CD4-positive, alpha-beta T cell treated with Interleukin-4 for 4 hours (primary cell): ENCODE measurements around the gene CCL27.

Experiments used
- DNase-seq: peaks from one replicate; pipeline ENCODE4 v3.0.0-alpha.2; 2020

The CCL27 gene

GRCh38 chr9:34662526-34663302, at the start of gene CCL27:
CCL27 (minus strand) TSS chr9:34662657; CDS start chr9:34662633, 24 bp downstream.
- DNase-seq = peak; percentile 74

GRCh38 chr9:34712140-34712539, 49.7 kb upstream of the CCL27 start:
- DNase-seq = no peak

GRCh38 chr9:34710023-34710422, 47.6 kb upstream of the CCL27 start, which contains the start of gene CCL21:
CCL21 (minus strand) TSS chr9:34710136; CDS start chr9:34710066, 70 bp downstream.
- no peak for DNase-seq

GRCh38 chr9:34709196-34709978, 46.9 kb upstream of the CCL27 start:
- no peak for DNase-seq

GRCh38 chr9:34707130-34707529, 44.7 kb upstream of the CCL27 start:
- DNase-seq = no peak

GRCh38 chr9:34701769-34702736, 39.6 kb upstream of the CCL27 start:
- peak; percentile 78 for DNase-seq

GRCh38 chr9:34701023-34701768, 38.7 kb upstream of the CCL27 start:
- DNase-seq = peak; percentile 68

GRCh38 chr9:34694811-34695210, 32.4 kb upstream of the CCL27 start:
- no peak for DNase-seq

GRCh38 chr9:34693560-34693959, 31.1 kb upstream of the CCL27 start:
- DNase-seq = no peak

GRCh38 chr9:34691936-34692315, 29.5 kb upstream of the CCL27 start:
- no peak for DNase-seq

- DNase-seq = no peak
Observed at GRCh38 chr9:34690983-34691935, 28.8 kb upstream of the CCL27 start, which contains the start of gene CCL19. CCL19 (minus strand) TSS chr9:34691276; CDS start chr9:34691139, 137 bp downstream.

- no peak for DNase-seq
Observed at GRCh38 chr9:34689512-34689911, 27.1 kb upstream of the CCL27 start.

GRCh38 chr9:34689116-34689470, 26.6 kb upstream of the CCL27 start:
- DNase-seq = no peak

GRCh38 chr9:34688329-34689115, 26.1 kb upstream of the CCL27 start:
- no peak for DNase-seq

- no peak for DNase-seq
Observed at GRCh38 chr9:34687276-34688030, 25.0 kb upstream of the CCL27 start.

GRCh38 chr9:34686732-34687131, 24.3 kb upstream of the CCL27 start:
- no peak for DNase-seq

GRCh38 chr9:34686231-34686630, 23.8 kb upstream of the CCL27 start:
- no peak for DNase-seq

GRCh38 chr9:34685591-34685990, 23.1 kb upstream of the CCL27 start:
- no peak for DNase-seq

GRCh38 chr9:34684816-34685215, 22.4 kb upstream of the CCL27 start:
- no peak for DNase-seq
